DOHH2 (cell line): ENCODE data around the gene TTC21A.

Experiments used
- CTCF ChIP-seq: fragments of 200-600 bp; sonication (generic); IDR thresholded peaks from one replicate; pipeline ENCODE4 v1.5.1; 2014; ENCODE audit warnings: antibody characterized with exemption, mild to moderate bottlenecking, low read depth, low read length; ENCODE audit not compliant: poor library complexity, severe bottlenecking
- EZH2phosphoT487 ChIP-seq: fragments of 200-600 bp; sonication (generic); IDR thresholded peaks from 2 replicates; pipeline ENCODE4 v1.6.1; 2017; ENCODE audit warnings: borderline replicate concordance, mild to moderate bottlenecking, antibody characterized with exemption, low read length, moderate library complexity, mixed read lengths

GRCh38 chr3:39125841-39126500 lies 18.5 kb downstream of the TTC21A start:
- no peak for TF ChIP-seq CTCF
- TF ChIP-seq EZH2phosphoT487: no peak
